K562 (cell line): Measurements from ENCODE around the gene STX17. TPM values are rescaled to one million over a fixed set of nuclear protein-coding genes. Genes with fewer than 3 reads are reported as not detected.

Source experiments
- ATAC-seq: fragments of 200-7000 bp; cut with Tn5 transposase; 3 replicates; pipeline ENCODE4 v1.9.1; 2020; ENCODE audit warnings: moderate library complexity
- BruUV-seq: library from RNA; stranded (reverse); fragments of 400-500 nt; replicated peaks from 2 replicates; lab custom pipeline; 2021; lab: Mats Ljungman, UMichigan
- CTCF ChIA-PET: fragments of 300-600 bp; formaldehyde crosslinking; extraction: SDS; loops from one replicate; lab custom pipeline; 2021; ENCODE audit warnings: low intra/inter-chr PET ratio; lab: Yijun Ruan, JAX
- POLR2A ChIA-PET: fragments of 300-600, 350-650 bp; sonication (Branson Sonifier 250); formaldehyde crosslinking; extraction: SDS; loops from one replicate; lab custom pipeline; 2021; ENCODE audit warnings: antibody characterized with exemption, inconsistent platforms; lab: Yijun Ruan, JAX
- DNase-seq, 4 experiments: peaks; one replicate each; pipeline versions ENCODE4 v3.0.0 to v3.0.0-alpha.2; 2011 to 2018; ENCODE audit warnings: low spot score in 3 of 4, mixed read lengths in 3 of 4; ENCODE audit errors: extremely low read depth in 1 of 4
- FAIRE-seq: peaks from 2 replicates; lab custom pipeline; 2011; peaks lifted over from hg19 to GRCh38; lab: Jason Lieb, UNC
- H2AFZ ChIP-seq: 2 replicates; pipeline ENCODE4 v1.6.0; 2011; ENCODE audit warnings: low read depth, low read length, control low read depth, inconsistent platforms
- H3K27ac ChIP-seq: fragments of 200-600 bp; 3 replicates; pipeline ENCODE4 v1.8.0; 2011; ENCODE audit warnings: low read depth, mild to moderate bottlenecking, control low read depth, inconsistent platforms, low read length, moderate library complexity, mixed read lengths; ENCODE audit errors: extremely low read depth
- H3K27me3 ChIP-seq, 2 experiments: fragments of 300-600 bp in 1 of 2; 2 replicates in 1 of 2; 3 replicates in 1 of 2; pipeline versions ENCODE4 v1.6.0 to v1.8.0; 2011; ENCODE audit warnings: inconsistent platforms in 2 of 2, low read length in 2 of 2, mild to moderate bottlenecking in 1 of 2, mixed read lengths in 1 of 2, moderate library complexity in 1 of 2; ENCODE audit not compliant: control insufficient read depth in 2 of 2, insufficient read depth in 2 of 2
- H3K36me3 ChIP-seq: fragments of 300-600 bp; 3 replicates; pipeline ENCODE4 v1.8.0; 2011; ENCODE audit warnings: mild to moderate bottlenecking, low read length, inconsistent platforms; ENCODE audit not compliant: control insufficient read depth, insufficient read depth
- H3K4me1 ChIP-seq, 2 experiments: fragments of 200-600 bp in 1 of 2; replicated peaks in 1 of 2; 2 replicates in 1 of 2; 3 replicates in 1 of 2; pipeline versions ENCODE4 v1.5.1 to v1.8.0; 2011; ENCODE audit warnings: inconsistent platforms in 2 of 2, low read length in 2 of 2, mild to moderate bottlenecking in 1 of 2, mixed read lengths in 1 of 2, moderate library complexity in 1 of 2; ENCODE audit not compliant: control insufficient read depth in 2 of 2, insufficient read depth in 2 of 2
- H3K4me2 ChIP-seq: 2 replicates; pipeline ENCODE4 v1.6.1; 2011; ENCODE audit warnings: low read length, control low read depth, inconsistent platforms, mixed read lengths; ENCODE audit not compliant: insufficient read depth
- H3K4me3 ChIP-seq: fragments of 200-600 bp; sonication (generic), shearing (Covaris generic); 2 replicates; pipeline ENCODE4 v1.5.1; 2016; ENCODE audit warnings: control low read depth, inconsistent platforms
- H3K79me2 ChIP-seq: fragments of 200-600 bp; 3 replicates; pipeline ENCODE4 v1.8.0; 2011; ENCODE audit warnings: low read length, inconsistent platforms; ENCODE audit not compliant: control insufficient read depth, insufficient read depth
- H3K9ac ChIP-seq, 2 experiments: 2 replicates each; pipeline versions ENCODE4 v1.6.0 to v1.6.1; 2011; ENCODE audit warnings: low read depth in 2 of 2, low read length in 2 of 2, control low read depth in 1 of 2, inconsistent platforms in 1 of 2, mild to moderate bottlenecking in 1 of 2, mixed read lengths in 1 of 2; ENCODE audit not compliant: insufficient read depth in 1 of 2
- H3K9me1 ChIP-seq: one replicate; pipeline ENCODE4 v1.6.0; 2011; ENCODE audit warnings: inconsistent platforms, mild to moderate bottlenecking, low read length, moderate library complexity; ENCODE audit not compliant: control insufficient read depth, insufficient read depth
- H3K9me3 ChIP-seq: replicated peaks from 2 replicates; pipeline ENCODE4 v1.5.1; 2011; ENCODE audit warnings: low read depth, low read length, inconsistent platforms; ENCODE audit not compliant: control insufficient read depth, insufficient read depth
- H4K20me1 ChIP-seq: replicated peaks from 2 replicates; pipeline ENCODE4 v1.6.1; 2011; ENCODE audit warnings: low read length, inconsistent platforms, mixed read lengths; ENCODE audit not compliant: control insufficient read depth, insufficient read depth
- BMI1 ChIP-seq: fragments of 150-350 bp; IDR thresholded peaks from 2 replicates; pipeline ENCODE4 v1.6.1; 2014; ENCODE audit warnings: low read length
- C11orf30 ChIP-seq: fragments of 450-650 bp; IDR thresholded peaks from 2 replicates; pipeline ENCODE4 v1.6.1; 2016; ENCODE audit warnings: low read depth, mild to moderate bottlenecking
- ESRRB ChIP-seq: fragments of 250-450 bp; sonication (Bioruptor Pico); IDR thresholded peaks from 2 replicates; pipeline ENCODE4 v1.5.0; 2020; ENCODE audit warnings: mild to moderate bottlenecking, moderate library complexity, borderline replicate concordance
- IFI16 ChIP-seq: fragments of 250-450 bp; sonication (Bioruptor Pico); IDR thresholded peaks from 2 replicates; pipeline ENCODE4 v2.1.2; 2022; ENCODE audit warnings: mild to moderate bottlenecking, inconsistent platforms
- KLF10 ChIP-seq: fragments of 250-450 bp; sonication (Bioruptor Pico); IDR thresholded peaks from 2 replicates; pipeline ENCODE4 v1.6.1; 2021; ENCODE audit warnings: matching md5 sums
- PCBP2 ChIP-seq: fragments of 200-400 bp; formaldehyde crosslinking; IDR thresholded peaks from 2 replicates; pipeline ENCODE4 v1.6.1; 2018; ENCODE audit warnings: low read length, low read depth, mild to moderate bottlenecking, moderate library complexity; ENCODE audit not compliant: poor library complexity, severe bottlenecking
- SAFB ChIP-seq: fragments of 200-400 bp; formaldehyde crosslinking; IDR thresholded peaks from 2 replicates; pipeline ENCODE4 v1.6.1; 2017; ENCODE audit warnings: low read depth, low read length, borderline replicate concordance
- SMARCB1 ChIP-seq: IDR thresholded peaks from 2 replicates; pipeline ENCODE4 v1.6.1; 2011; ENCODE audit warnings: improper control_type of control experiment, low read depth; ENCODE audit not compliant: insufficient read length
- SOX6 ChIP-seq: fragments of 450-650 bp; IDR thresholded peaks from 2 replicates; pipeline ENCODE4 v1.6.1; 2014; ENCODE audit warnings: mild to moderate bottlenecking
- ZC3H11A ChIP-seq: IDR thresholded peaks from 2 replicates; pipeline ENCODE4 v1.6.1; 2012; ENCODE audit warnings: low read depth, low read length, improper control_type of control experiment
- ZNF785 ChIP-seq: fragments of 250-450 bp; sonication (Bioruptor Pico); IDR thresholded peaks from 2 replicates; pipeline ENCODE4 v1.4.0; 2020; ENCODE audit warnings: mild to moderate bottlenecking
- WGBS: fragments of 100-300 bp; shearing (Covaris generic); methylation state at CpG from one replicate; pipeline ENCODE4 v1.1.6; 2016; ENCODE audit warnings: low coverage, mixed read lengths; ENCODE audit not compliant: insufficient coverage; ENCODE audit errors: missing lambda C conversion rate; 5-methylcytosine and 5-hydroxymethylcytosine counted together
- in situ Hi-C: fragments of 300-500 bp; cut with MboI; formaldehyde crosslinking; loops from 4 replicates; pipeline ENCODE4 v1.15.0; 2018; ENCODE audit warnings: inconsistent platforms, mixed read lengths
- intact Hi-C: fragments of 100-400 bp; cut with micrococcal nuclease; formaldehyde crosslinking; loops from 2 replicates; pipeline ENCODE4 v1.14.2; 2022
- polyA plus RNA-seq, 8 experiments: library from polyadenylated mRNA; depleted of rRNA in 4 of 8; stranded (reverse) in 5 of 8; unstranded in 3 of 8; fragments of >200 nt; fragmentation: Nextera tagmentation in 2 of 8; fragmentation: Illumina TruSeq in 1 of 8; extraction: Ambion mirVana in 2 of 8; extraction: Trizol in 1 of 8; gene quantifications; 2 replicates each; pipeline versions ENCODE4 v1.2.1 to v1.2.3, GENCODE V29; 2011 to 2014; ENCODE audit warnings: inconsistent platforms in 1 of 8, missing spikeins in 1 of 8
- total RNA-seq, 7 experiments: library from RNA; depleted of rRNA in 6 of 7; stranded (reverse); fragments of >200 nt in 6 of 7; fragmentation: Illumina TruSeq in 2 of 7; extraction: Trizol in 2 of 7; gene quantifications; 2 replicates each; pipeline versions ENCODE4 v1.2.1 to v1.2.3, GENCODE V29; 2011 to 2021; ENCODE audit warnings: low replicate concordance in 1 of 7
- TF ChIP-seq, protein P1 (sequence below): sonication (generic); formaldehyde crosslinking; IDR thresholded peaks from 2 replicates; pipeline ENCODE4 v1.8.0; 2022; ENCODE audit warnings: mild to moderate bottlenecking, missing genetic modification reagents
- TF ChIP-seq, protein P2 (sequence below): fragments of 450-650 bp; formaldehyde crosslinking; conservative IDR thresholded peaks from 2 replicates; pipeline ENCODE4 v1.4.0; 2022; ENCODE audit warnings: mild to moderate bottlenecking, missing genetic modification characterization
- TF ChIP-seq, protein P3 (sequence below): fragments of 450-650 bp; IDR thresholded peaks from 2 replicates; pipeline ENCODE4 v1.6.1; 2016; ENCODE audit warnings: missing biosample characterization, missing genetic modification characterization
- TF ChIP-seq, protein P4 (sequence below): sonication (generic); formaldehyde crosslinking; IDR thresholded peaks from 2 replicates; pipeline ENCODE4 v1.8.1; 2023; ENCODE audit warnings: missing genetic modification reagents, mild to moderate bottlenecking, borderline replicate concordance

The STX17 gene
- total and polyA plus RNA-seq, 9 of the 15 experiments (the other 6 are each of a cell fraction or from before 2014, with no cell fraction given), result 14.4 to 25.1 (median 19.0) TPM

DNA sequence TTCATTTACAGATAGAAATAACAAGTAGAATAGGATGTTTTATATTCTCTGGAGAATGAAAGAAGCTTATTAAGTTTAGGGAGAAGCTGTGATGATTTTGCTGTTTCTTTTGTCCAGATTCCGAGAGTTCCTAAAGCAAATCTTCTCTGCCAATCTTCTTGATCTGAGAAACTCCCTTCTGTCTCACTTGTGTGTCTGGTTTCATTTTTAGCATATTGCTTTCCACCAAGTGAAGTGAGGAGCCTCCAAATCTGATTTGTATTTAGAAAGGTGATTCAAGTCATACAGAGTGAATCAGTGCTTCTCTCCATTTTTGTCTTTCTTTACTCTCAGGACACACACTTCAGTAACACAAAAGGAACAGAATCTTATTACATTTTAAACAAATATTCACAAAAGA is 48.4 kb downstream of the STX17 start (continued):
- TF ChIP-seq, protein P1, sequence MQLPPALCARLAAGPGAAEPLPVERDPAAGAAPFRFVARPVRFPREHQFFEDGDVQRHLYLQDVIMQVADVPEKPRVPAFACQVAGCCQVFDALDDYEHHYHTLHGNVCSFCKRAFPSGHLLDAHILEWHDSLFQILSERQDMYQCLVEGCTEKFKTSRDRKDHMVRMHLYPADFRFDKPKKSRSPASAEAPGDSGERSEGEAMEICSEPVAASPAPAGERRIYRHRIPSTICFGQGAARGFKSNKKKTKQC (CRISPR knock-in tag), result no peak
- no peak for TF ChIP-seq ESRRB (CRISPR knock-in tag)

DNA sequence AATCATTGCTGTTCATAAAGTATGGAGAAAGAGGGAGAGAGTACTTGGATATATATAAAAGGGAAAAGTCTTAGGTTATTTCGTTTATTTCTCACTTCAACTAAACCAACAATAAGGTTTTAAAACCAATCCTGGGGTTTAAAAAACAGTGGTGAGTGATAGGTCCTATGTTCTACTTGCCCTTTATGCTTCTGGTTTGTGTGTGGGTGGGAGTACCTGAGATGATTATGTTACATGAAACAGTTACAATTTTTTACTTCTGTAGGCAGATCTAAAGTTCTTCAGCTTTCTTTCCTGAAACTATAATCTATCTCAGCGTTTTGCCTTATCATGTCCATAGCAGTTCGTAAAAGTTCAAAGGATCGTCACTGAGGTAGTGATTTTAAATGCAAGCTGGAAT is 49.2 kb downstream of the STX17 start:
- WGBS, result 40% methylated on average over 4 of the region's 4 CpGs
- FAIRE-seq (no peak), ATAC-seq (no peak), DNase-seq (no peak)
- H3K36me3 ChIP-seq, result peaks cover 20% of the 10 kb centered on the region
- no peaks in the 10 kb centered on the region for H3K9me1 ChIP-seq
- intact Hi-C loops (no loop called here), in situ Hi-C loops (no loop called here)
- POLR2A ChIA-PET, result no interaction called here
- H3K79me2 ChIP-seq, result no peaks in the 10 kb centered on the region
- CTCF ChIA-PET, result no interaction called here
- H3K4me1 ChIP-seq, result no peaks in the 10 kb centered on the region
- H4K20me1 ChIP-seq, result no peaks in the 10 kb centered on the region
- H3K9ac ChIP-seq, result no peak overlapping the region
- no peak overlapping the region for H3K27ac ChIP-seq
- H2AFZ ChIP-seq, result no peak overlapping the region
- H3K27me3 ChIP-seq, result no peaks in the 10 kb centered on the region
- BruUV-seq, result no TSS peak
- H3K9me3 ChIP-seq, result no peaks in the 10 kb centered on the region
- H3K4me3 ChIP-seq, result no peak overlapping the region
- no peak overlapping the region for H3K4me2 ChIP-seq
- TF ChIP-seq SMARCB1, result no peak
- TF ChIP-seq, protein P2, sequence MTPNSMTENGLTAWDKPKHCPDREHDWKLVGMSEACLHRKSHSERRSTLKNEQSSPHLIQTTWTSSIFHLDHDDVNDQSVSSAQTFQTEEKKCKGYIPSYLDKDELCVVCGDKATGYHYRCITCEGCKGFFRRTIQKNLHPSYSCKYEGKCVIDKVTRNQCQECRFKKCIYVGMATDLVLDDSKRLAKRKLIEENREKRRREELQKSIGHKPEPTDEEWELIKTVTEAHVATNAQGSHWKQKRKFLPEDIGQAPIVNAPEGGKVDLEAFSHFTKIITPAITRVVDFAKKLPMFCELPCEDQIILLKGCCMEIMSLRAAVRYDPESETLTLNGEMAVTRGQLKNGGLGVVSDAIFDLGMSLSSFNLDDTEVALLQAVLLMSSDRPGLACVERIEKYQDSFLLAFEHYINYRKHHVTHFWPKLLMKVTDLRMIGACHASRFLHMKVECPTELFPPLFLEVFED, result no peak
- TF ChIP-seq PCBP2, result no peak
- no peak for TF ChIP-seq KLF10 (CRISPR knock-in tag)
- no peak for TF ChIP-seq SOX6
- TF ChIP-seq C11orf30, result no peak
- TF ChIP-seq SAFB, result no peak
- no peak for TF ChIP-seq ZC3H11A
- TF ChIP-seq BMI1, result no peak
- TF ChIP-seq IFI16, result no peak
- TF ChIP-seq, protein P3, sequence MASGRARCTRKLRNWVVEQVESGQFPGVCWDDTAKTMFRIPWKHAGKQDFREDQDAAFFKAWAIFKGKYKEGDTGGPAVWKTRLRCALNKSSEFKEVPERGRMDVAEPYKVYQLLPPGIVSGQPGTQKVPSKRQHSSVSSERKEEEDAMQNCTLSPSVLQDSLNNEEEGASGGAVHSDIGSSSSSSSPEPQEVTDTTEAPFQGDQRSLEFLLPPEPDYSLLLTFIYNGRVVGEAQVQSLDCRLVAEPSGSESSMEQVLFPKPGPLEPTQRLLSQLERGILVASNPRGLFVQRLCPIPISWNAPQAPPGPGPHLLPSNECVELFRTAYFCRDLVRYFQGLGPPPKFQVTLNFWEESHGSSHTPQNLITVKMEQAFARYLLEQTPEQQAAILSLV (tag), result no peak
- TF ChIP-seq ZNF785 (CRISPR knock-in tag), result no peak
- TF ChIP-seq, protein P4, sequence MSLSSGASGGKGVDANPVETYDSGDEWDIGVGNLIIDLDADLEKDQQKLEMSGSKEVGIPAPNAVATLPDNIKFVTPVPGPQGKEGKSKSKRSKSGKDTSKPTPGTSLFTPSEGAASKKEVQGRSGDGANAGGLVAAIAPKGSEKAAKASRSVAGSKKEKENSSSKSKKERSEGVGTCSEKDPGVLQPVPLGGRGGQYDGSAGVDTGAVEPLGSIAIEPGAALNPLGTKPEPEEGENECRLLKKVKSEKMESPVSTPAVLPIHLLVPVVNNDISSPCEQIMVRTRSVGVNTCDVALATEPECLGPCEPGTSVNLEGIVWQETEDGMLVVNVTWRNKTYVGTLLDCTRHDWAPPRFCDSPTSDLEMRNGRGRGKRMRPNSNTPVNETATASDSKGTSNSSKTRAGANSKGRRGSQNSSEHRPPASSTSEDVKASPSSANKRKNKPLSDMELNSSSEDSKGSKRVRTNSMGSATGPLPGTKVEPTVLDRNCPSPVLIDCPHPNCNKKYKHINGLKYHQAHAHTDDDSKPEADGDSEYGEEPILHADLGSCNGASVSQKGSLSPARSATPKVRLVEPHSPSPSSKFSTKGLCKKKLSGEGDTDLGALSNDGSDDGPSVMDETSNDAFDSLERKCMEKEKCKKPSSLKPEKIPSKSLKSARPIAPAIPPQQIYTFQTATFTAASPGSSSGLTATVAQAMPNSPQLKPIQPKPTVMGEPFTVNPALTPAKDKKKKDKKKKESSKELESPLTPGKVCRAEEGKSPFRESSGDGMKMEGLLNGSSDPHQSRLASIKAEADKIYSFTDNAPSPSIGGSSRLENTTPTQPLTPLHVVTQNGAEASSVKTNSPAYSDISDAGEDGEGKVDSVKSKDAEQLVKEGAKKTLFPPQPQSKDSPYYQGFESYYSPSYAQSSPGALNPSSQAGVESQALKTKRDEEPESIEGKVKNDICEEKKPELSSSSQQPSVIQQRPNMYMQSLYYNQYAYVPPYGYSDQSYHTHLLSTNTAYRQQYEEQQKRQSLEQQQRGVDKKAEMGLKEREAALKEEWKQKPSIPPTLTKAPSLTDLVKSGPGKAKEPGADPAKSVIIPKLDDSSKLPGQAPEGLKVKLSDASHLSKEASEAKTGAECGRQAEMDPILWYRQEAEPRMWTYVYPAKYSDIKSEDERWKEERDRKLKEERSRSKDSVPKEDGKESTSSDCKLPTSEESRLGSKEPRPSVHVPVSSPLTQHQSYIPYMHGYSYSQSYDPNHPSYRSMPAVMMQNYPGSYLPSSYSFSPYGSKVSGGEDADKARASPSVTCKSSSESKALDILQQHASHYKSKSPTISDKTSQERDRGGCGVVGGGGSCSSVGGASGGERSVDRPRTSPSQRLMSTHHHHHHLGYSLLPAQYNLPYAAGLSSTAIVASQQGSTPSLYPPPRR, result no peak
